ENCODE measurements around the gene GLTP.

The GLTP gene

GRCh38 chr12:109829667-109830066 lies 50.7 kb downstream of the GLTP start:
- no peak overlapping the region for H3K4me3 ChIP-seq (ENCODE audit: low read depth, low read length)
- no peak for TF ChIP-seq CTCF (conservative IDR thresholded peaks at IDR 0.05; ENCODE audit: low read depth, low read length)
- DNase-seq (ENCODE audit: low read depth): no peak

- no peak overlapping the region for H3K4me3 ChIP-seq (ENCODE audit: low read depth, low read length)
- no peak for TF ChIP-seq CTCF (conservative IDR thresholded peaks at IDR 0.05; ENCODE audit: low read depth, low read length)
- no peak for DNase-seq (ENCODE audit: low read depth)
Measured at GRCh38 chr12:109828754-109829511, 51.4 kb downstream of the GLTP start.

- peak; percentile 66 for DNase-seq (ENCODE audit: low read depth)
- H3K4me3 ChIP-seq (ENCODE audit: low read depth, low read length): no peak overlapping the region
- no peak for TF ChIP-seq CTCF (conservative IDR thresholded peaks at IDR 0.05; ENCODE audit: low read depth, low read length)
Measured at GRCh38 chr12:109827566-109828550, 52.5 kb downstream of the GLTP start.

- H3K4me3 ChIP-seq (ENCODE audit: low read depth, low read length): no peak overlapping the region
- no peak for DNase-seq (ENCODE audit: low read depth)
- TF ChIP-seq CTCF (conservative IDR thresholded peaks at IDR 0.05; ENCODE audit: low read depth, low read length): no peak
Measured at GRCh38 chr12:109827080-109827479, 53.3 kb downstream of the GLTP start.

GRCh38 chr12:109824731-109825130 lies 55.6 kb downstream of the GLTP start:
- H3K4me3 ChIP-seq (ENCODE audit: low read depth, low read length): no peak overlapping the region
- no peak for DNase-seq (ENCODE audit: low read depth)
- TF ChIP-seq CTCF (conservative IDR thresholded peaks at IDR 0.05; ENCODE audit: low read depth, low read length): no peak

- H3K4me3 ChIP-seq (ENCODE audit: low read depth, low read length): no peak overlapping the region
- no peak for DNase-seq (ENCODE audit: low read depth)
- TF ChIP-seq CTCF (conservative IDR thresholded peaks at IDR 0.05; ENCODE audit: low read depth, low read length): no peak
Measured at GRCh38 chr12:109822951-109823411, 57.4 kb downstream of the GLTP start.

All from choroid plexus epithelial cell (primary cell).